GM23338 (cell line): ENCODE results near the gene EFCAB6.

Experiments
- CTCF ChIP-seq, 2 experiments: fragments of 200-600 bp in 1 of 2; sonication (generic) in 1 of 2; conservative IDR thresholded peaks; 2 replicates each; pipeline versions ENCODE4 v1.5.1 to v1.6.1; 2016 to 2017; ENCODE audit warnings: antibody characterized with exemption in 2 of 2, low read depth in 2 of 2, mild to moderate bottlenecking in 2 of 2, moderate library complexity in 1 of 2
- ETS1 ChIP-seq: IDR thresholded peaks from 2 replicates; pipeline ENCODE4 v1.6.1; 2016; ENCODE audit warnings: antibody characterized with exemption
- EZH2 ChIP-seq: fragments of 200-600 bp; sonication (generic); IDR thresholded peaks from one replicate; pipeline ENCODE4 v1.8.0; 2017; ENCODE audit warnings: antibody characterized with exemption, mild to moderate bottlenecking, low read depth; ENCODE audit not compliant: unreplicated experiment
- EZH2phosphoT487 ChIP-seq: fragments of 200-600 bp; sonication (generic); IDR thresholded peaks from one replicate; pipeline ENCODE4 v1.8.1; 2018; ENCODE audit warnings: antibody characterized with exemption; ENCODE audit not compliant: unreplicated experiment
- POLR2AphosphoS5 ChIP-seq: IDR thresholded peaks from 2 replicates; pipeline ENCODE4 v1.6.1; 2016; ENCODE audit warnings: antibody characterized with exemption, low read depth
- REST ChIP-seq: IDR thresholded peaks from one replicate; pipeline ENCODE4 v1.6.1; 2018; ENCODE audit warnings: antibody characterized with exemption; ENCODE audit not compliant: unreplicated experiment
- STAT1 ChIP-seq: IDR thresholded peaks from one replicate; pipeline ENCODE4 v1.6.1; 2016; ENCODE audit warnings: antibody characterized with exemption; ENCODE audit not compliant: unreplicated experiment

- TF ChIP-seq CTCF (conservative IDR thresholded peaks at IDR 0.05; ENCODE audit: low read depth in 2 of 2), result no peak
- TF ChIP-seq EZH2, result no peak
- no peak for TF ChIP-seq POLR2AphosphoS5
- no peak for TF ChIP-seq ETS1
- no peak for TF ChIP-seq REST
- no peak for TF ChIP-seq EZH2phosphoT487
- TF ChIP-seq STAT1, result no peak
These were observed 16.8 kb downstream of the EFCAB6 start for GRCh38 chr22:43795320-43795719.
